IMR-90 (cell line): Measurements from ENCODE around the gene CRYBB1. TPM values are rescaled to one million over a fixed set of nuclear protein-coding genes. Genes with fewer than 3 reads are reported as not detected.

ENCODE experiments used
- ATAC-seq: fragments of 200-7000 bp; cut with Tn5 transposase; 2 replicates; pipeline ENCODE4 v1.9.1; 2020; ENCODE audit warnings: low read depth, mild to moderate bottlenecking, moderate library complexity
- BruUV-seq: library from RNA; stranded (reverse); fragments of 400-500 nt; replicated peaks from 2 replicates; lab custom pipeline; 2021; lab: Mats Ljungman, UMichigan
- CTCF ChIA-PET: fragments of 300-600 bp; formaldehyde crosslinking; extraction: SDS; loops from one replicate; lab custom pipeline; 2021; ENCODE audit warnings: antibody characterized with exemption; lab: Yijun Ruan, JAX
- POLR2A ChIA-PET: fragments of 300-600 bp; sonication (Branson Sonifier 250); formaldehyde crosslinking; loops from one replicate; lab custom pipeline; 2022; ENCODE audit warnings: antibody characterized with exemption; ENCODE audit not compliant: unreplicated experiment; lab: Charles Lee
- DNase-seq: peaks from one replicate; pipeline ENCODE4 v3.0.0; 2013
- H2AFZ ChIP-seq: replicated peaks from 2 replicates; pipeline ENCODE3; 2013; ENCODE audit warnings: low read length, mild to moderate bottlenecking; ENCODE audit not compliant: poor library complexity
- H2AK5ac ChIP-seq: 2 replicates; pipeline ENCODE4 v1.6.1; 2013; ENCODE audit warnings: low read depth, low read length, inconsistent platforms
- H2AK9ac ChIP-seq: replicated peaks from 2 replicates; pipeline ENCODE3; 2013; ENCODE audit warnings: mild to moderate bottlenecking, low read depth, low read length, moderate library complexity; ENCODE audit not compliant: poor library complexity
- H2BK120ac ChIP-seq: 2 replicates; pipeline ENCODE4 v1.6.1; 2013; ENCODE audit warnings: low read depth, low read length, inconsistent platforms
- H2BK15ac ChIP-seq: 3 replicates; pipeline ENCODE4 v1.6.1; 2013; ENCODE audit warnings: low read depth, low read length, inconsistent platforms
- H2BK20ac ChIP-seq: 2 replicates; pipeline ENCODE4 v1.6.1; 2013; ENCODE audit warnings: low read depth, mild to moderate bottlenecking, inconsistent platforms, low read length, moderate library complexity
- H2BK5ac ChIP-seq: 2 replicates; pipeline ENCODE4 v1.6.1; 2013; ENCODE audit warnings: mild to moderate bottlenecking, low read depth, low read length, inconsistent platforms; ENCODE audit not compliant: poor library complexity, severe bottlenecking
- H3K14ac ChIP-seq: replicated peaks from 2 replicates; pipeline ENCODE4 v1.6.1; 2013; ENCODE audit warnings: low read depth, low read length, inconsistent platforms
- H3K18ac ChIP-seq: 2 replicates; pipeline ENCODE4 v1.6.1; 2013; ENCODE audit warnings: low read depth, low read length, control low read depth
- H3K23ac ChIP-seq: 2 replicates; pipeline ENCODE4 v1.6.1; 2013; ENCODE audit warnings: low read depth, low read length, inconsistent platforms
- H3K27ac ChIP-seq: 2 replicates; pipeline ENCODE4 v1.5.1; 2013; ENCODE audit warnings: mild to moderate bottlenecking, control low read depth, low read length; ENCODE audit not compliant: insufficient read depth
- H3K27me3 ChIP-seq: 2 replicates; pipeline ENCODE4 v1.6.1; 2013; ENCODE audit warnings: low read length; ENCODE audit not compliant: control insufficient read depth, insufficient read depth
- H3K36me3 ChIP-seq: 2 replicates; pipeline ENCODE4 v1.6.1; 2013; ENCODE audit warnings: low read length, mixed read lengths; ENCODE audit not compliant: control insufficient read depth, insufficient read depth
- H3K4ac ChIP-seq: 2 replicates; pipeline ENCODE4 v1.6.1; 2013; ENCODE audit warnings: low read depth, low read length, inconsistent platforms
- H3K4me1 ChIP-seq: 2 replicates; pipeline ENCODE4 v1.6.1; 2013; ENCODE audit warnings: low read length, mixed read lengths; ENCODE audit not compliant: control insufficient read depth, insufficient read depth
- H3K4me2 ChIP-seq: 2 replicates; pipeline ENCODE4 v1.6.1; 2013; ENCODE audit warnings: low read depth, mild to moderate bottlenecking, control low read depth, low read length, moderate library complexity
- H3K4me3 ChIP-seq: 2 replicates; pipeline ENCODE4 v1.5.1; 2013; ENCODE audit warnings: low read depth, mild to moderate bottlenecking, control low read depth, low read length, moderate library complexity; ENCODE audit not compliant: insufficient read depth
- H3K56ac ChIP-seq: 2 replicates; pipeline ENCODE4 v1.6.1; 2013; ENCODE audit warnings: low read length, inconsistent platforms; ENCODE audit not compliant: insufficient read depth; ENCODE audit errors: extremely low read depth
- H3K79me1 ChIP-seq, 2 experiments: 2 replicates each; pipeline ENCODE4 v1.6.1; 2013; ENCODE audit warnings: low read length in 2 of 2, inconsistent platforms in 1 of 2, low read depth in 1 of 2
- H3K9ac ChIP-seq: 2 replicates; pipeline ENCODE4 v1.6.1; 2013; ENCODE audit warnings: low read depth, low read length, control low read depth
- H3K9me1 ChIP-seq: 2 replicates; pipeline ENCODE4 v1.6.1; 2013; ENCODE audit warnings: low read length, inconsistent platforms; ENCODE audit not compliant: insufficient read depth
- H3K9me3 ChIP-seq: 2 replicates; pipeline ENCODE4 v1.6.1; 2013; ENCODE audit warnings: low read length; ENCODE audit not compliant: control insufficient read depth, insufficient read depth
- H4K20me1 ChIP-seq: 2 replicates; pipeline ENCODE4 v1.6.1; 2013; ENCODE audit warnings: low read length, inconsistent platforms; ENCODE audit not compliant: insufficient read depth
- H4K5ac ChIP-seq: 2 replicates; pipeline ENCODE4 v1.6.1; 2013; ENCODE audit warnings: mild to moderate bottlenecking, low read depth, low read length, control low read depth
- H4K8ac ChIP-seq, 2 experiments: 2 replicates each; pipeline ENCODE4 v1.6.1; 2013; ENCODE audit warnings: low read depth in 2 of 2, low read length in 2 of 2, control low read depth in 1 of 2, inconsistent platforms in 1 of 2
- H4K91ac ChIP-seq: 2 replicates; pipeline ENCODE4 v1.6.1; 2013; ENCODE audit warnings: low read depth, low read length, inconsistent platforms; ENCODE audit not compliant: insufficient read depth
- BHLHE40 ChIP-seq: fragments of 150-350 bp; IDR thresholded peaks from 2 replicates; pipeline ENCODE4 v1.6.1; 2016; ENCODE audit warnings: mild to moderate bottlenecking, low read depth, low read length
- CEBPB ChIP-seq: IDR thresholded peaks from 2 replicates; pipeline ENCODE4 v1.6.1; 2012; ENCODE audit warnings: low read depth, low read length, improper control_type of control experiment
- CHD1 ChIP-seq: IDR thresholded peaks from 2 replicates; pipeline ENCODE4 v1.6.1; 2012; ENCODE audit warnings: low read depth, low read length, improper control_type of control experiment
- FOS ChIP-seq: fragments of 150-350 bp; IDR thresholded peaks from 2 replicates; pipeline ENCODE4 v1.6.1; 2016; ENCODE audit warnings: low read depth, low read length
- MAFK ChIP-seq: IDR thresholded peaks from 2 replicates; pipeline ENCODE4 v1.6.1; 2012; ENCODE audit warnings: low read depth, low read length, improper control_type of control experiment
- MAZ ChIP-seq: IDR thresholded peaks from 2 replicates; pipeline ENCODE4 v1.6.1; 2012; ENCODE audit warnings: low read depth, mild to moderate bottlenecking, low read length, improper control_type of control experiment, moderate library complexity, borderline replicate concordance
- MXI1 ChIP-seq: IDR thresholded peaks from 2 replicates; pipeline ENCODE4 v1.6.1; 2012; ENCODE audit warnings: low read depth, mild to moderate bottlenecking, low read length, moderate library complexity, borderline replicate concordance
- NFE2L2 ChIP-seq: fragments of 150-350 bp; IDR thresholded peaks from 2 replicates; pipeline ENCODE4 v1.6.1; 2016; ENCODE audit warnings: low read depth, mild to moderate bottlenecking, low read length
- POLR2A ChIP-seq: IDR thresholded peaks from 2 replicates; pipeline ENCODE4 v1.6.1; 2012; ENCODE audit warnings: mild to moderate bottlenecking, low read depth, low read length
- RAD21 ChIP-seq: IDR thresholded peaks from 2 replicates; pipeline ENCODE4 v1.6.1; 2012; ENCODE audit warnings: low read length, improper control_type of control experiment
- RCOR1 ChIP-seq: IDR thresholded peaks from 2 replicates; pipeline ENCODE4 v1.6.1; 2012; ENCODE audit warnings: mild to moderate bottlenecking, low read length, improper control_type of control experiment; ENCODE audit not compliant: insufficient replicate concordance
- RFX5 ChIP-seq: IDR thresholded peaks from 2 replicates; pipeline ENCODE4 v1.8.0; 2012; ENCODE audit warnings: low read depth, mild to moderate bottlenecking, low read length, moderate library complexity
- SMC3 ChIP-seq: fragments of 150-350 bp; IDR thresholded peaks from 2 replicates; pipeline ENCODE4 v1.6.1; 2016; ENCODE audit warnings: low read depth, mild to moderate bottlenecking, antibody characterized with exemption, low read length, moderate library complexity
- USF2 ChIP-seq: fragments of 150-350 bp; IDR thresholded peaks from 2 replicates; pipeline ENCODE4 v1.6.1; 2017; ENCODE audit warnings: mild to moderate bottlenecking, antibody characterized with exemption, low read length, low read depth
- WGBS, 2 experiments: methylation state at CpG; one replicate each; pipeline versions ENCODE4 v1.1.5 to v1.1.7; 2013; ENCODE audit warnings: missing lambda C conversion rate in 2 of 2; ENCODE audit not compliant: insufficient read length in 1 of 2; ENCODE audit errors: extremely low coverage in 2 of 2; 5-methylcytosine and 5-hydroxymethylcytosine counted together
- dilution Hi-C: fragments of 300-500 bp; cut with HindIII; formaldehyde crosslinking; loops from one replicate; pipeline ENCODE4 v1.14.3; 2018; ENCODE audit warnings: low sequenced_read_pairs; ENCODE audit not compliant: unreplicated experiment
- in situ Hi-C: fragments of 300-500 bp; cut with MboI; formaldehyde crosslinking; loops from 3 replicates; pipeline ENCODE4 v1.14.3; 2019; ENCODE audit warnings: low sequenced_read_pairs, inconsistent platforms, mixed read lengths
- intact Hi-C: fragments of 100-400 bp; cut with micrococcal nuclease; formaldehyde crosslinking; loops from 2 replicates; pipeline ENCODE4 v1.10.0; 2022
- polyA plus RNA-seq, 3 experiments: library from polyadenylated mRNA; depleted of rRNA; stranded (reverse); fragments of >200 nt; gene quantifications; 2 replicates each; pipeline ENCODE4 v1.2.3, GENCODE V29; 2012; ENCODE audit warnings: low replicate concordance in 1 of 3
- total RNA-seq: library from RNA; depleted of rRNA; stranded (reverse); fragments of >200 nt; gene quantifications from 2 replicates; pipeline ENCODE4 v1.2.3, GENCODE V29; 2012
- TF ChIP-seq, protein P1 (sequence below): fragments of 150-350 bp; IDR thresholded peaks from 2 replicates; pipeline ENCODE4 v1.6.1; 2016; ENCODE audit warnings: low read depth, mild to moderate bottlenecking, low read length, moderate library complexity, borderline replicate concordance
- TF ChIP-seq, protein P2 (sequence below): conservative IDR thresholded peaks from 2 replicates; pipeline ENCODE4 v1.5.1; 2012; ENCODE audit warnings: mild to moderate bottlenecking, low read depth, low read length, improper control_type of control experiment

The CRYBB1 gene
- total and polyA plus RNA-seq, 2 of the 4 experiments (the other 2 are of a cell fraction) = not detected

DNA sequence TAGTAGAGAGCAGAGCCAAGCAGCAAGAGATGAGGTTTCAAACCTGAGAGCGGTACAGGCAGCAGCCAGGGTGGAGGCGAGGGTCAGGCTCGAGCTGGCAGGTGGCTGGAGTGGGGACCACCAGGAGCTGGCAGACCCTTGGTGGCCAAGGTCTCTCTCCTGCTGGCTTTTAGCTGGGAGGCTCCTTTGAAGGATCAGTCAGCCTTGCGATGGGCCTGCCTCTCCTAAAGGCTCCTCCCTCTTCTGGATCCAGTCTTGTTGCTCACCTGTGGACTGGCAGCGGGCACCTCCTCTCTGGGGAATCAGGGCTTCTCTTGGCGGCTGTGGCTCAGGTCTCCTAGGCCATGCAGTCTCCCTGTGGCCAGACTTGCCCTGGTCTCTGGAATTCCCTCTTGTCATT, 52.6 kb downstream of the CRYBB1 start:
- Histone ChIP-seq H3K23ac (no peak overlapping the region), H2BK15ac (no peak overlapping the region), H4K8ac (no peak overlapping the region), H3K9me1 (peaks cover 12% of the 10 kb centered on the region), H2AK5ac (no peak overlapping the region), H4K5ac (no peak overlapping the region), H4K20me1 (peaks cover 19% of the 10 kb centered on the region), H3K9me3 (no peaks in the 10 kb centered on the region), H3K18ac (no peak overlapping the region), H3K4me3 (no peak overlapping the region), H2BK5ac (no peak overlapping the region), H3K27ac (no peak overlapping the region), H3K4ac (no peak overlapping the region), H3K14ac (no peak overlapping the region), H3K4me1 (peaks cover 4% of the 10 kb centered on the region), H3K79me1 (peaks cover 30 to 72% of the 10 kb centered on the region in 2 experiments), H2BK120ac (no peak overlapping the region), H3K4me2 (no peak overlapping the region), H2AK9ac (peak overlapping the region; percentile 10), H3K56ac (no peak overlapping the region), H4K91ac (no peak overlapping the region), H3K9ac (no peak overlapping the region), H3K27me3 (no peaks in the 10 kb centered on the region), H2AFZ (no peak overlapping the region), H2BK20ac (no peak overlapping the region), H3K36me3 (peaks cover 4% of the 10 kb centered on the region)
- DNase-seq (no peak), ATAC-seq (no peak)
- dilution Hi-C loops (no loop called here), in situ Hi-C loops (no loop called here), intact Hi-C loops (no loop called here)
- 86% methylated on average over 6 of the region's 6 CpGs; no CpG with 5 or more reads in 1 of the 2 experiments for WGBS, 2 experiments
- ChIA-PET POLR2A (no interaction called here), CTCF (no interaction called here)
- no TSS peak for BruUV-seq
- TF ChIP-seq, protein P1, sequence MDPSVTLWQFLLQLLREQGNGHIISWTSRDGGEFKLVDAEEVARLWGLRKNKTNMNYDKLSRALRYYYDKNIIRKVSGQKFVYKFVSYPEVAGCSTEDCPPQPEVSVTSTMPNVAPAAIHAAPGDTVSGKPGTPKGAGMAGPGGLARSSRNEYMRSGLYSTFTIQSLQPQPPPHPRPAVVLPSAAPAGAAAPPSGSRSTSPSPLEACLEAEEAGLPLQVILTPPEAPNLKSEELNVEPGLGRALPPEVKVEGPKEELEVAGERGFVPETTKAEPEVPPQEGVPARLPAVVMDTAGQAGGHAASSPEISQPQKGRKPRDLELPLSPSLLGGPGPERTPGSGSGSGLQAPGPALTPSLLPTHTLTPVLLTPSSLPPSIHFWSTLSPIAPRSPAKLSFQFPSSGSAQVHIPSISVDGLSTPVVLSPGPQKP = no peak
- TF ChIP-seq FOS (no peak), BHLHE40 (no peak), MXI1 (no peak), CEBPB (no peak), USF2 (no peak), CHD1 (no peak), MAZ (no peak), MAFK (no peak), POLR2A (no peak), RAD21 (no peak), SMC3 (no peak), RFX5 (no peak), RCOR1 (no peak), NFE2L2 (no peak)
- TF ChIP-seq, protein P2, sequence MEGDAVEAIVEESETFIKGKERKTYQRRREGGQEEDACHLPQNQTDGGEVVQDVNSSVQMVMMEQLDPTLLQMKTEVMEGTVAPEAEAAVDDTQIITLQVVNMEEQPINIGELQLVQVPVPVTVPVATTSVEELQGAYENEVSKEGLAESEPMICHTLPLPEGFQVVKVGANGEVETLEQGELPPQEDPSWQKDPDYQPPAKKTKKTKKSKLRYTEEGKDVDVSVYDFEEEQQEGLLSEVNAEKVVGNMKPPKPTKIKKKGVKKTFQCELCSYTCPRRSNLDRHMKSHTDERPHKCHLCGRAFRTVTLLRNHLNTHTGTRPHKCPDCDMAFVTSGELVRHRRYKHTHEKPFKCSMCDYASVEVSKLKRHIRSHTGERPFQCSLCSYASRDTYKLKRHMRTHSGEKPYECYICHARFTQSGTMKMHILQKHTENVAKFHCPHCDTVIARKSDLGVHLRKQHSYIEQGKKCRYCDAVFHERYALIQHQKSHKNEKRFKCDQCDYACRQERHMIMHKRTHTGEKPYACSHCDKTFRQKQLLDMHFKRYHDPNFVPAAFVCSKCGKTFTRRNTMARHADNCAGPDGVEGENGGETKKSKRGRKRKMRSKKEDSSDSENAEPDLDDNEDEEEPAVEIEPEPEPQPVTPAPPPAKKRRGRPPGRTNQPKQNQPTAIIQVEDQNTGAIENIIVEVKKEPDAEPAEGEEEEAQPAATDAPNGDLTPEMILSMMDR = no peak
